OCI-LY7 (cell line): Measurements from ENCODE around the gene NTM. TPM values are rescaled to one million over a fixed set of nuclear protein-coding genes. Genes with fewer than 3 reads are reported as not detected.

Source experiments
- BruUV-seq: library from RNA; stranded (reverse); fragments of 400-500 nt; replicated peaks from 2 replicates; lab custom pipeline; 2021; lab: Mats Ljungman, UMichigan
- CTCF ChIA-PET: fragments of 300-600 bp; sonication (Branson Sonifier 250); formaldehyde crosslinking; loops from one replicate; lab custom pipeline; 2022; ENCODE audit warnings: antibody characterized with exemption; ENCODE audit not compliant: unreplicated experiment; lab: Charles Lee
- POLR2A ChIA-PET: fragments of 300-600 bp; sonication (Branson Sonifier 250); formaldehyde crosslinking; loops from one replicate; lab custom pipeline; 2022; ENCODE audit warnings: antibody characterized with exemption; lab: Charles Lee
- DNase-seq: peaks from one replicate; pipeline ENCODE4 v3.0.0-alpha.2; 2015; ENCODE audit warnings: low spot score
- H2AFZ ChIP-seq: fragments of 200-600 bp; sonication (generic), shearing (Covaris generic); 2 replicates; pipeline ENCODE4 v1.6.1; 2014; ENCODE audit warnings: mild to moderate bottlenecking, antibody characterized with exemption, low read length, moderate library complexity
- H3K27ac ChIP-seq: fragments of 200-600 bp; sonication (generic); 2 replicates; pipeline ENCODE4 v1.5.1; 2014; ENCODE audit warnings: mixed run types, low read depth, mild to moderate bottlenecking, moderate library complexity, low read length, inconsistent platforms; ENCODE audit not compliant: poor library complexity, severe bottlenecking
- H3K36me3 ChIP-seq: fragments of 200-600 bp; sonication (generic); 2 replicates; pipeline ENCODE4 v1.6.1; 2014; ENCODE audit warnings: mild to moderate bottlenecking, antibody characterized with exemption, low read length, moderate library complexity, mixed read lengths; ENCODE audit not compliant: insufficient read depth
- H3K4me1 ChIP-seq: fragments of 200-600 bp; sonication (generic); 2 replicates; pipeline ENCODE4 v1.5.1; 2014; ENCODE audit warnings: mild to moderate bottlenecking, low read length; ENCODE audit not compliant: insufficient read depth, poor library complexity, severe bottlenecking
- H3K4me2 ChIP-seq: fragments of 200-600 bp; sonication (generic); 2 replicates; pipeline ENCODE4 v1.6.1; 2014; ENCODE audit warnings: mild to moderate bottlenecking, low read length
- H3K4me3 ChIP-seq: fragments of 200-600 bp; sonication (generic); 2 replicates; pipeline ENCODE4 v1.5.1; 2014; ENCODE audit warnings: mild to moderate bottlenecking, low read depth, low read length; ENCODE audit not compliant: poor library complexity, severe bottlenecking
- H3K79me2 ChIP-seq: fragments of 200-600 bp; sonication (generic); 2 replicates; pipeline ENCODE4 v1.6.1; 2016; ENCODE audit warnings: low read depth, mild to moderate bottlenecking, low read length, moderate library complexity, mixed read lengths; ENCODE audit not compliant: insufficient read depth
- H3K9me2 ChIP-seq: fragments of 200-600 bp; sonication (generic); 2 replicates; pipeline ENCODE4 v1.6.1; 2016; ENCODE audit warnings: mild to moderate bottlenecking, low read length, mixed read lengths; ENCODE audit not compliant: insufficient read depth
- H3K9me3 ChIP-seq: fragments of 200-600 bp; sonication (generic); 2 replicates; pipeline ENCODE4 v1.6.1; 2014; ENCODE audit warnings: mild to moderate bottlenecking, mixed run types, low read length, mixed read lengths
- H4K20me1 ChIP-seq: fragments of 200-600 bp; sonication (generic); 2 replicates; pipeline ENCODE4 v1.6.1; 2014; ENCODE audit warnings: mild to moderate bottlenecking, antibody characterized with exemption, low read length, moderate library complexity, mixed read lengths; ENCODE audit not compliant: insufficient read depth
- CTCF ChIP-seq: fragments of 200-600 bp; sonication (generic); conservative IDR thresholded peaks from 2 replicates; pipeline ENCODE4 v1.5.1; 2014; ENCODE audit warnings: mild to moderate bottlenecking, antibody characterized with exemption, low read length, moderate library complexity, mixed read lengths
- EZH2phosphoT487 ChIP-seq: fragments of 200-600 bp; sonication (generic); IDR thresholded peaks from 2 replicates; pipeline ENCODE4 v1.6.1; 2018; ENCODE audit warnings: low read depth, borderline replicate concordance, mild to moderate bottlenecking, mixed run types, antibody characterized with exemption, low read length, moderate library complexity, mixed read lengths
- intact Hi-C: fragments of 100-400 bp; cut with micrococcal nuclease; formaldehyde crosslinking; loops from one replicate; pipeline ENCODE4 v1.10.0; 2022; ENCODE audit not compliant: unreplicated experiment
- total RNA-seq, 2 experiments: library from RNA; depleted of rRNA in 1 of 2; stranded (reverse); fragments of >200 nt in 1 of 2; shearing (Covaris generic) in 1 of 2; gene quantifications; 2 replicates each; pipeline ENCODE4 v1.2.3, GENCODE V29; 2014 to 2022

The NTM gene
- total RNA-seq, 2 experiments from 2014 or later, result not detected

GRCh38 chr11:131975619-131976018 is 605.2 kb downstream of the NTM start:
- Histone ChIP-seq H3K79me2 (no peaks in the 10 kb centered on the region), H3K9me2 (no peaks in the 10 kb centered on the region), H3K27ac (no peak overlapping the region), H3K9me3 (no peaks in the 10 kb centered on the region), H3K36me3 (no peaks in the 10 kb centered on the region), H2AFZ (no peak overlapping the region), H3K4me2 (no peak overlapping the region), H3K4me1 (no peaks in the 10 kb centered on the region), H4K20me1 (no peaks in the 10 kb centered on the region), H3K4me3 (no peak overlapping the region)
- ChIA-PET CTCF (no interaction called here), POLR2A (no interaction called here)
- TF ChIP-seq EZH2phosphoT487 (no peak), CTCF (no peak)
- BruUV-seq, result no TSS peak
- no peak for DNase-seq
- intact Hi-C loops, result no loop called here

- Histone ChIP-seq H3K9me2 (no peaks in the 10 kb centered on the region), H3K9me3 (no peaks in the 10 kb centered on the region), H2AFZ (no peak overlapping the region), H3K36me3 (no peaks in the 10 kb centered on the region), H3K79me2 (no peaks in the 10 kb centered on the region), H3K4me3 (no peak overlapping the region), H3K4me1 (no peaks in the 10 kb centered on the region), H3K27ac (no peak overlapping the region), H3K4me2 (no peak overlapping the region), H4K20me1 (no peaks in the 10 kb centered on the region)
- no TSS peak for BruUV-seq
- ChIA-PET CTCF (no interaction called here), POLR2A (no interaction called here)
- no peak for DNase-seq
- TF ChIP-seq CTCF (no peak), EZH2phosphoT487 (no peak)
- intact Hi-C loops, result no loop called here
These were observed 605.6 kb downstream of the NTM start for GRCh38 chr11:131976021-131976420.

GRCh38 chr11:131977231-131977630 is 606.8 kb downstream of the NTM start:
- no TSS peak for BruUV-seq
- Histone ChIP-seq H3K36me3 (no peaks in the 10 kb centered on the region), H3K4me3 (no peak overlapping the region), H3K27ac (no peak overlapping the region), H3K79me2 (no peaks in the 10 kb centered on the region), H3K9me2 (no peaks in the 10 kb centered on the region), H4K20me1 (no peaks in the 10 kb centered on the region), H2AFZ (no peak overlapping the region), H3K9me3 (no peaks in the 10 kb centered on the region), H3K4me2 (no peak overlapping the region), H3K4me1 (no peaks in the 10 kb centered on the region)
- CTCF ChIA-PET, result no interaction called here
- POLR2A ChIA-PET, result no interaction called here
- no peak for TF ChIP-seq EZH2phosphoT487
- TF ChIP-seq CTCF, result no peak
- intact Hi-C loops, result no loop called here
- DNase-seq, result no peak
